HG03159 (cell line): ENCODE measurements around the gene TBL3.

Experiments used
- ATAC-seq: cut with Tn5 transposase; IDR thresholded peaks from one replicate; pipeline ENCODE4 v1.9.1; 2021; ENCODE audit warnings: mild to moderate bottlenecking, moderate library complexity; ENCODE audit not compliant: unreplicated experiment

TBL3 gene

GRCh38 chr16:2013527-2013926 lies 41.7 kb downstream of the TBL3 start:
- ATAC-seq, result no peak

GRCh38 chr16:2015117-2015946 lies 43.5 kb downstream of the TBL3 start:
- ATAC-seq, result no peak

- no peak for ATAC-seq
Measured at GRCh38 chr16:2015947-2016208, 44.0 kb downstream of the TBL3 start.

GRCh38 chr16:2016407-2016922 lies 44.6 kb downstream of the TBL3 start:
- no peak for ATAC-seq

GRCh38 chr16:2019518-2019920 lies 47.7 kb downstream of the TBL3 start, which contains the start of gene NPW:
Gene NPW (plus strand): TSS chr16:2019785.
- no peak for ATAC-seq

- ATAC-seq, result no peak
Measured at GRCh38 chr16:2019921-2020831, 48.3 kb downstream of the TBL3 start.

- ATAC-seq, result no peak
Measured at GRCh38 chr16:2022723-2023091, 50.9 kb downstream of the TBL3 start.

GRCh38 chr16:2023092-2024031 lies 51.5 kb downstream of the TBL3 start:
- ATAC-seq, result peak; percentile 54

GRCh38 chr16:2024032-2024420 lies 52.2 kb downstream of the TBL3 start:
- ATAC-seq, result no peak

GRCh38 chr16:2025251-2025650 lies 53.4 kb downstream of the TBL3 start:
- ATAC-seq, result no peak

- no peak for ATAC-seq
Measured at GRCh38 chr16:2025878-2026460, 54.1 kb downstream of the TBL3 start.

GRCh38 chr16:2026461-2027023 lies 54.7 kb downstream of the TBL3 start, which contains the start of gene NHERF2:
Gene NHERF2 (plus strand): TSS chr16:2026902. CDS start chr16:2027006, 104 bp downstream.
- ATAC-seq, result no peak

- ATAC-seq, result no peak
Measured at GRCh38 chr16:2027024-2028010, 55.5 kb downstream of the TBL3 start.

GRCh38 chr16:2028146-2028545 lies 56.3 kb downstream of the TBL3 start:
- no peak for ATAC-seq

- no peak for ATAC-seq
Measured at GRCh38 chr16:2028620-2029220, 56.9 kb downstream of the TBL3 start.

- ATAC-seq, result no peak
Measured at GRCh38 chr16:2029350-2029749, 57.5 kb downstream of the TBL3 start.

GRCh38 chr16:2030036-2030435 lies 58.2 kb downstream of the TBL3 start:
- ATAC-seq, result no peak

GRCh38 chr16:2031081-2031577 lies 59.3 kb downstream of the TBL3 start:
- no peak for ATAC-seq
